GM15510 (cell line): ENCODE measurements around the gene TELO2.

Experiments
- POLR2A ChIP-seq: IDR thresholded peaks from 3 replicates; pipeline ENCODE4 v1.6.1; 2011; ENCODE audit warnings: borderline replicate concordance; ENCODE audit not compliant: insufficient read length; ENCODE audit errors: extremely low read depth

Gene TELO2

GRCh38 chr16:1530883-1531637 lies 37.9 kb downstream of the TELO2 start:
- TF ChIP-seq POLR2A, result no peak

DNA sequence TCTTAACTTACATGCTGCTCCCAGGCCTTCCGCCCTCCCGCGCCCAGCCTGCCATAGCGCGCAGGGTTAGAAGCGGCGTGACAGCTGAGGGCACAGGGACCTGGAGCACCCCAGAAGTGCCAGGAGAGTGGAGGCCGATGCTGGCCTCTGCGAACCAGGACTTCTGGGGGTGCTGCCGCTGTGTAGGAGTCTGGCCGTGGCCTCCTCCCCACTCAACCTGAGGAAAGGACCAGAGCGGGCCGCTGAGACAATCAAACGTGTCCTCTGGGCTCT lies 38.4 kb downstream of the TELO2 start:
- no peak for TF ChIP-seq POLR2A

DNA sequence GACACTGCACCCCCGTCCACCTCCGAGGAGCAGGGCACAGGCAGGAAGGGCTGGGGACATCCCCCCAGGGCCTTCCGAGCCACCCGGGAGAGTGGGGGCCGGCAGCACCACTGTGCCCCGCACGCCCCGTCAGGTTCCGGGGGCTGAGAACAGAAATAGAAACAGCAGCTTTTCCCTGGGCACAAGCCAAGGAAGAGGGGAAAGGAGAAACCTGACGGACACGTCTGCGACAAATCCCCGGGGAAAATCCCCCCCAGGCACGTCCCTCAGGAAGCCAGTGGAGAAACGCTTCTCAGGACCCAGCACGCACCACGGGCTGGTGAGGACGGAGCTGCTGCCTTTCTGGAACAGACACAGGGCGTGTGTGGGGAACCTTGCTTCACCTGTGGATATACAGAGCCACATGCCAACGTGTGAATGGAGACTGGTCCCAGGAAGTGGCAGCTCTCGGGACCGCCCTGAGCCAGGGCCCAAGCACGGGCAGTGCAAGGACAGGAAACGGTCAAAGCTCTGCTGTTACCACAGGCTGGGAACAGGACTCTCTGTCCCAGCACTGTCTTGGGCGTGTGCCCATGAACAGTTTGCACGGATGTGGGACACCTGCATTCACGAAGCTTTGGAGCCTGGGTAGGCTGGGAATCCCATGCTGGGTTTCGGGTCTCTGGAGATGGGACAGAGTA lies 39.1 kb downstream of the TELO2 start:
- TF ChIP-seq POLR2A, result no peak

GRCh38 chr16:1532771-1533170 lies 39.6 kb downstream of the TELO2 start:
- TF ChIP-seq POLR2A, result no peak

DNA sequence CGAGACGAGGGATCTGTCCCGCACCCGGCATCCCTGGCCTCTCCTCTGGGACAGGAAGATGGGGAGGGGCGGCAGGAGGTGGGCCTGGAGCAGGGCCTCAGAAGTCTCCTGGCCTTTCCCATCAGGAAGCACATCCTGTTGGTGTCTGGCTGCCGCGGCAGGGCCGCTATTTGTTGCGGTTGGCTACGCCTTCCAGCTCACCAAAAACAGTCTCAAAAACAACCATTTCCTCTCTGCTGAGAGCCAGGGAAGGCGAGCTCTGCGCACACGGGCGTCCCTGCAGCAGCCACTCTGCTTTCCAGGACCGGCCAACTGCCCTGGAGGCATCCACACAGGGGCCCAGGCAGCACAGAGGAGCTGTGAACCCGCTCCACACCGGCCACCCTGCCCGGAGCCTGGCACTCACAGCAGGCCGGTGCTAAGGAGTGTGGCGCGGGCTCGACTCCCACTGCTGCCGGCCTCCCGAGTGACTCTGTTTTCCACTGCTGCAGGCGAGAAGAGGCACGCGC lies 40.3 kb downstream of the TELO2 start, which contains the start of gene TMEM204:
Gene TMEM204, plus strand, starts transcription at position 224 of the 509 bp plus-strand sequence. CDS start 610 bp downstream, outside the sequence.
- TF ChIP-seq POLR2A, result no peak

- TF ChIP-seq POLR2A, result no peak
Observed at GRCh38 chr16:1534021-1535020, 41.2 kb downstream of the TELO2 start.

DNA sequence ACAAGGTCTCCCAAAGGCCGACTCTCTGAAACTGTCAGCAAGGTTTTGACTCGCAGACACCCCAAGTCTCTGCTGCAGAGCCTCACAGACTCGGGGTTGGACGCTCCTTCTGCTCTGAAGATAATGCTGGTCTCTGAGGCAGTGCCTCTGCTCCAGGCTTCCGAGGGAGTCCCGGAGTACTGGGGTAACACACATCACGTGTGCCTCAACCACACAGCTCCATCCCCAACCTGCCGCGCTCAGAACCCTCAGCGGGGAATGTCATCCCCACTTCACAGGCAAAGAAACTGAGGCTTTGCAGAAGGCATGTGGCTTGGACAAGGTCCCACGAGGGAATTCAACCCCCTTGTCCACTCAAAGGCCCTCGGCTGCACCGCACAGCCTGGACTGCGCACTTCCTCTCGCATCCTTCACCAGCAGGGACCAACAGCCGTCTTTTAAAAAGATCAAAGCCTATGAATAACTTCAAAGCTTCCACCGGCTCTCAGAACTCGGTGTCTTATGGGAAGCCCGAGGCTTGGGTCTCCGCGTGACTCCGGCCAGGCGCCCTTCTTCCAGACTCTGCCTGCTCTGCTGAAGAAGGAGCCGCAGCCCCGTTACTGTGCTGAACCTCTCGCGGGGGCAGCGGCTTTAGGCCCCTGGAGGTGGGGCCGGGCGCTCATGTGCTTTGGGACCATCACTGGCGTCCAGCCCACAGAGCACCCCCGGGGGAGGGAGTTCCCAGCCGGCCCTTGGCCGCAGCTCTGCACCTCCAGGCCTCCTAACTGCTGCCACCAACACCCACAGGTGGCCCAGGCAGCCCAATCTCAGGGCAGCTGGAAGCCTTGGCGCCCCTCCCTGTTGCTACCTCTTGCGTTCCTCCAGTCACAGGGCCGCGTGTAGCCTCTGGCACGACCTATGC lies 42.5 kb downstream of the TELO2 start:
- TF ChIP-seq POLR2A, result no peak

DNA sequence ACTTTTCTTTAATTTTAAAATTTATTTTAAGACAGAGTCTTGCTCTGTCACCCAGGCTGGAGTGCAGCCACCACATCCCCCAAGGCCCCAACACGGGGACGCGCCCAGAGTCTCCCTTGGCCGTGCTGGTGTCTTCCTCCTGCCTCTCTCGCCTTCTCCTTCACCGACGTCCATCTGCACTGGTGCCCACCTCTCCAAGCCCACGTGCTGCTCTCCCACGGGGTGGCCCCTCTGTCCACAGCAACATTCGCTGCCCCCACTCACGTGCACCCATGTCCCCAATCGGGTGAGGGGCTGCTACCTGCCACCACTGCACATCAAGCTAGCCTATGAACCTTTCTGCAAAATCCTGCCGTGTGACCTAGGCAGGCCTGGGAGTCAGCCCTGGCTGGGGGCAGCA lies 43.4 kb downstream of the TELO2 start:
- TF ChIP-seq POLR2A, result no peak

DNA sequence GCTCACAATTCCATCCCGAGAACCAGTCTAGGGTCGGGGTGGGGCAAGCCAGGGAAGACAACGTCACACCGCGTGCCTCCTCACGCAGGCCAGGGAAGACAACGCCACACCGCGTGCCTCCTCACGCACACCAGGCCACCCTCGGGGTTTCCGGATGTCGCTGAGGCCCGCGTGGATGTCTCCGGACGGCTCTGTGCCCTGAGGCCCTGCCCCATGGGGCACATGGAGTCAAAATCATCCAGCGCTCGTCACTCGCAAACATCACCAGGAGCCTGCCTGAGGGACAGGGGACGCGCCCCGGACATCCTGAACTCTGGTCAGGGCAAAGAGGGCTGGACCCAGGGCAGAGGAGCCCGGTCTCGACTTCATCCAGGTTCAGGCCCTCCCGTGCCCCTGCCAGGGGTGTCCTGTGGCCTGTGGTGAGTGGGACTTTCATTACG lies 44.0 kb downstream of the TELO2 start:
- no peak for TF ChIP-seq POLR2A

DNA sequence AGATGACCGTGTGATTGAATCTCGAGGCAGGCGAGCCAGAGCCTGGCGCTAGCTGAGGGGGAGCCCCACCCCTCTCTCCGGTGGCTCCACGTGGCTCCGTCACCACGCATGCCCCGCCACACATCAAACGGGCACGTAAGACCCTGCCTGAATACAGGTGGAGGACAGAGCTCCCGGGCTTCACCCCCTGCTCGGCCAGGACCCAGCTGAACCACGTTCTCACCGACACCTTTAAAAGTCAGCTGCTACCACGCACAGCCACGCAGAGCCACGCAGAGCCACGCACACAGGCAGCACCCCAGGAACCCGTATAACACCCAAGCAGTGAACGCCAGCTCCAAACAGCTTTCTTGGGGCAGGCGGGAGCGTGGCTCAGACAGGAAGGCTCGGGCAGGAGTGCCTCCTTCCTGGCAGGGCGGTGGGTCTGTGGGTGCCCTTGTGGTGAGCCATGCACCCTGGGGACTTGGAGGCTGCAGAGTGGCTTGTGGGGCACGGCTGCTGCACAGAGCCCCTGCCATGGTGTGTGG lies 44.7 kb downstream of the TELO2 start:
- TF ChIP-seq POLR2A, result no peak

GRCh38 chr16:1538804-1539520 lies 45.8 kb downstream of the TELO2 start:
- no peak for TF ChIP-seq POLR2A

DNA sequence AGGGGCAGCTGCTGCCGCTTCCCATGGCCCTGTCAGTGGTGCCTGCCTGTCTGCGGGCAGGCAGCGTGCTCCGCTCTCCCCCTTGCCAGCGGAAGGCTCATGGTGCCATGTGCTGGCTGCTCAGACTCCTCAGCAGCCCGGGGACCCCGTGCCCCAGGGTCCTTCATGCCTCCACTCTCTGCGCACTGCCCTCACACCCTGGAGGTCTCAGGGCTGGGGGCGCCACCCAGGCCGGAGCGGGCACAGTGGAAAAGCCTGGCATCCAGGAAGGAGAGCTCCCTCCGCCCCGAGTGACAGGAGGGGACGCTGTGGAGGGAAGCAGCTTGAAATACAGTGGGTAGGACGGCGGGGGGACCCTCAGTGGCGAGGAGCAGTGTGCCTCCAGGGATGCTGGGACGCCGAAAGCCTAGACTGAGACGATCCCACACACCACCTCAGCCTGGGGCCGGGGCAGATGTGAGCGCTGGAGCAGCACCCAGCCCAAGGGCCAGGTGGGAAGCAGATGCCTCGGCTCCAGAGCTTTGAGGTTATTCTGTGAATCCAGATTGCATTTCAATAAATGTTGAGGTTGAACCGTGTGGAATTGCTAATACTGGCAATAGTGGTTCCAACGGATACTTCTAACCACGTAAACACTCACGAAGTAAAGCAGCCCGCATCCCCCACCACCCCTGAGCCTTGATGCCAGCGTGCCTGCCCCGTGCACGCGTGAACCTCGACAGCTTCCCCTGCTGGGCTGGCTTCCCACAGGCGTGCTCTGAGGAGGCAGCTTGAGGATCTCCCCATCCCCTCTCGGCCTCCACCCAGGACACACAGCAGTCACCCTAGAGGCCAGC lies 46.8 kb downstream of the TELO2 start:
- TF ChIP-seq POLR2A, result no peak
